Glomerular endothelial cell (primary cell): ENCODE results near the gene G6PC1. TPM values are rescaled to one million over a fixed set of nuclear protein-coding genes. Genes with fewer than 3 reads are reported as not detected.
"Not testable (repeated sequence)": the region's sequence is repeated elsewhere in the genome, so short reads cannot be mapped to it uniquely, and the experiment has no call there.

ENCODE experiments used
- DNase-seq: peaks from one replicate; pipeline ENCODE4 v3.0.0-alpha.2; 2011; ENCODE audit warnings: low read depth, low spot score; ENCODE audit errors: extremely low read depth
- total RNA-seq: library from RNA; depleted of rRNA; stranded (reverse); fragments of >200 nt; gene quantifications from 2 replicates; pipeline ENCODE4 v1.2.3, GENCODE V29; 2015

G6PC1 gene
- total RNA-seq, 1 donor from 2014 or later: not detected

DNA sequence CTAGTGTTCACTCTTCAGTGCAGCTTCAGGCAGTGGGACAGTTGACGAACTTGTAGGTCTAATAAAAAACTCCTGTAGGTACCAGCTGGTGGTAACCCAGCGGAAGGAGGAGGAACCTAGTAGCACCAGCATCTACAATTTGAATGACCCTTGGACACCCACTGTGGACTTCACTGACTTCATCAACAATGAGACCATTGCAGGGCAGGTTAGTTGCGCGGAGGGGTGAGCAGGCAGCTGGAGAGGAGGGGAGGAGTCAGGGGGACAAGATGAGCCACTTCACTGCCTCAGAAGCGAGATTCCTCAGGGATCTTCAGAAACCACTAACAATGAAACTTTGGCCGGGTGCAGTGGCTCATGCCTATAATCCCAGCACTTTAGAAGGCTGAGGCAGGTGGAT, 27.3 kb upstream of the G6PC1 start:
- DNase-seq: no peak

- not testable (repeated sequence) for DNase-seq
Observed at GRCh38 chr17:42873932-42874695, 26.5 kb upstream of the G6PC1 start.

- no peak for DNase-seq
Observed at GRCh38 chr17:42877037-42877436, 23.6 kb upstream of the G6PC1 start.

GRCh38 chr17:42878123-42878880, 22.3 kb upstream of the G6PC1 start:
- DNase-seq: no peak

DNA sequence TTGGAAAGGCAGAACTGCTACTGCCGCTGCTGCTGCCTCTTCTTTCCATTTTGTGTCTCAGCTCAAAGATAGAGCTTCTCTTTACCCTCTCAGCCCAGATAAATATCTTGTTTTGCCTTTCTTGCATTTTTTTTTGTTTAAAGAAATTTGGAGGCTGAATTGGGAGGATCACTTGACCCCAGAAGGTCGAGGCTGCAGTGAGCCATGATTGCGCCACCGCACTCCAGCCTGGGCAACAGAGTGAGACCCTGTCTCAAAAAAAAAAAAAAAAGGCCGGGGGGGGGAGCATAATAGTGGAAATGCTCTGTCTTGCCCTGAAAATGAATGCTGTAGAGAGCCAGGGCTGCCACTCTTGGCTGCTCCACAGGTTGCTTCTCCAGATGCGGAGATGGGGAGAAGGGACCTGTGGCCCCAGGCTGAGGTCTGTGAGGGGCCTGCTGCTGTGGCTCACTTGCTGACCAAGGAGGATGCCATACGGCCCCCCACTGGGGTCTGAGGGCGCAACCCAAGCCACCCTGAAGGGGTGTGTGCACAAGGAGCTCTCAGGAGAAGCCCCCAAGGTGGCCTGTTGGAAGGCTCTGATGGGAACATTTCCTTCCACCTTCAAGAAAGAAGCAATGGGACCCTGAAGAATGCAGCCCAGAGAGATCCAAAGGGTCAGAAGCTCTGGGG, 21.5 kb upstream of the G6PC1 start:
- DNase-seq: no peak

DNA sequence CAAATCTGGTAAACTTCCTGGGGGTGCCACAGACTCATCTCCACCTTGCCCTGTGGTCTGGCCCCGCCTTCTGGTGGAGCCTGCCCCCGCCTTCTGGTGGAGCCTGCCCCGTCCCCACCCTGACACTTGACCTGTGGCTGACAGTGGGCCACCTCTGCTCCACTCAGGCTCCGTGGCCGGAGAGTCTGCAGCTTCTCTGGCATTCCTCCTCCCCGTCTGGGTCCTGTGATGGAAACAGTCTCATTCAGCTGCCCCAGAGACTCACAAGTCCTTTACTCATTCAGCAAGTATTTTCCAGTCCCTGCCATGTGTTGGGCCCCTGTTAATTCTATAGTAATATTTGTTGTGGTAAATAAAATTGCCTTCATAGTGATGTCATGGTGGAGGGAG, 21.0 kb upstream of the G6PC1 start:
- DNase-seq: no peak

DNA sequence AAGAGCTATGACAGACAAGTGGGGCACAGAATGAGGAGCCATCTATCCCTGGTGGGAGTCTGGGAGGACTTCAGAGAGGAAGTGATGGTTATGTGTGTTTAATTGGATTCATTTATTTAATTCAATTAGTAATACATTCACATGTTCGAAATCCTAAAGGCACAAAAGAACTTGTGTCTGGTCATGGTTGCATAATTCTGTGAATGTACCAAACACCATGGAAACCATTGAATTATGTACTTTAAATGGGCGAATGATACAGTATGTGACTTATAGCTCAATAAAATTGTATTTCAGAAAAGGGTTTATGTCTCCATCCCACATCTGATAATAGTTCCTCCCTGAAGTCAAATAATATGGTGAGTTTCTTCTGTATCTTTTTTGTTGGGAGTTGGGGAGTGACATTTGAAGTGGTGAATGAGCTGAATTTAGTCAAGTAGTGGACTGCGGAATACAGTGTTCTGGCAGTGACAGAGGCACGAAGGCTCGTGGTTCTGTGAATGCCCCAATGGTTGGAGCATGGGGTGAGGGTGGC, 19.8 kb upstream of the G6PC1 start:
- DNase-seq: no peak

DNA sequence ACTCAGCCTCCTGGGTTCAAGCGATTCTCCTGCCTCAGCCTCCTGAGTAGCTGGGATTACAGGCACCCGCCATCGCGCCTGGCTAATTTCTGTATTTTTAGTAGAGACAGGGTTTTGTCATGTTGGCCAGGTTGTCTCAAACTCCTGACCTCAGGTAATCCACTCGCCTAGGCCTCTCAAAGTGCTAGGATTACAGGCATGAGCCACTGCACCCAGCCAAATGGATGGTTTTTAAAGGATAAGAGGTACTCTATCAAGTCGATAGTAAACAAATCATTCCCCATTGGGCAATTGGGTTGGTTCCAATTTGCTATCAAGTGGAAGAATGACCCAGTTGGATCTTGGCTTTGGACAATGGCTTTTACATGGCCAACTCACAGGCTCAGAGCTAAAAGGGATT, 18.9 kb upstream of the G6PC1 start:
- not testable (repeated sequence) for DNase-seq

DNA sequence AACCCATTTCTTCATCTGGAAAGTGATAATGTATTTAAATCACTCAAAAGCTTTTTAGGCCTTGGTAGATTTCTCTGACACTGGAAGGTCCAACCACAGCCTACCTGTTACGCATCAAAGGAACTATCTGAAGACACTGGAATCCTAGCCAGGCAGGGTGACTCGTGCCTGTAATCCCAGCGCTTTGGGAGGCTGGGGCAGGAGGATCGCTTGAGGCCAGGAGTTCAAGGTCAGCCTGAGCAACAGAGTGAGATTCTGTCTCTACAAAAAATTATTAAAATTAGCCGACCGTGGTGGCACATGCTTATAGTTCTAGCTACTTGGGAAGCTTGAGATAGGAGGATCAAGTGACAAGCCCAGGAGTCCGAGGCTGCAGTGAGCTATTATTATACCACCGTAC, 18.4 kb upstream of the G6PC1 start:
- DNase-seq: no peak

DNA sequence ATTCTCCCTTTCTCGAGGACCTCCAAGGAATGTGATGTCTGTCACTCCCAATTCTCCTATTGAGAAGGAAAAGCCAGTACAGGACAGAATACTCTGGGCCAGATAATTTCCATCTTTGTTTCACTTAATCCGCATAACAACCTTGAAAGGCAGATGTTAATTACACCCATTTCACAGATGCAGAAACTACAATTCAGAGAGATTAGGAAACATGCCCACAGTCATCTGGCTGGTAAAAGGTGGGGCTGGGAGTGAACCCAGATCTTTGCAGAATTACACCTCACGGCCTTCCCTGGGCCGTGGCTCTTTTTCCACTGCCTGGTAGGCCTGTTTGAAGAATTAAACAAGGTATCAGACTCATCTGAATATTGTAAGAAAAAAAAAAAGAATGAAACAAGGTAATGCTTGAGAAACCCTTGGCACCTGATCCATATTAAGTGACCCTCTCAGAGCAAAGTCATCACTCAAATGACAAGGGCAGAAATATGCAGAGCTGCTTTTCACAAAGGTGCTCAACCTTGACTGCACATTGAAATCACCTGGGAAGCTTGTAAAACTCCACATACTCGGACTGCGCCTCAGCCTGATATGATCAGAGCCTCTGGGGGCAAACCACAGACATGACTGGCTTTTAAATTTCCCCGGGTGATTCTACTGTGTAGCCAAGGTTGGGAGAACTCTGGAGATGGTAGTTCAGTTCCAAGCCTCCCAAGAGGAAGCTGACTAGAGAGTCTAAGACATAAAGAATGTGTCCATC, 16.6 kb upstream of the G6PC1 start:
- no peak for DNase-seq

DNA sequence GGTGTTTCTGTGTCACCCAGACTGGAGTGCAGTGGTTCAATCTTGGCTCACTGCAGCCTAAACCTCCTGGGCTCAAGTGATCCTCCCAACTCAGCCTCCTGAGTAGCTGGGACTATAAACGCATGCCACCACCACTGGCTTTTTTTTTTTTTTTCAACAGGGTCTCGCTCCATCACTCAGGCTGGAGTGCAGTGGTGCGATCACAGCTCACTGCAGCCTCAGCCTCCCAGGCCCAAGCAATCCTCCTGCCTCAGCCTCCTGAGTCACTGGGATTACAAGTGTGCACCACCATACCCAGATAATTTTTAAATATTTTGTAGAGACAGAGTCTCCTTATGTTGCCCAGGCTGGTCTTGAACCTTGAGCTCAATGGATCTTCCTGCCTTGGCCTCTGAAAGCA, 14.8 kb upstream of the G6PC1 start:
- DNase-seq: not testable (repeated sequence)

- no peak for DNase-seq
Observed at GRCh38 chr17:42886283-42887176, 14.1 kb upstream of the G6PC1 start.

DNA sequence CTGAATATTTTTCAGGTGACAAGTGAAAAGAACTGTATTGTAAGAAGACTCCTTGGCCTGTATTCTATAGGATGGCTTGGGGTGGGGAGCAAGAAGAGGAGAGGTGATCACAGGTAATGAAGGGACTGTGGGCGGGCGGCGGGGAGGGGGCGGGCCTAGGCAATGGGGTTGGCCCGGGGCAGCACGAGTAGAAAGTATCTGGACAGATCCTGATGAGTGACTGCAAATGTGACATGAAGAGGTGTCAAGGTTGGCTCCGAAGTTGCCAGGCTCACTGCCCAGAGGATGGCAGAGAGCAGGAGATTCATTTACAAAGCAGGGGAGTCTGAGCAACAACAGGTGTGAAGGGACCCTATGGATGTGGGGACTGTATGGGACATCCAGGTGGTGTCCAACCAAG, 10.8 kb upstream of the G6PC1 start:
- no peak for DNase-seq

GRCh38 chr17:42891539-42892152, 9.0 kb upstream of the G6PC1 start:
- no peak for DNase-seq

DNA sequence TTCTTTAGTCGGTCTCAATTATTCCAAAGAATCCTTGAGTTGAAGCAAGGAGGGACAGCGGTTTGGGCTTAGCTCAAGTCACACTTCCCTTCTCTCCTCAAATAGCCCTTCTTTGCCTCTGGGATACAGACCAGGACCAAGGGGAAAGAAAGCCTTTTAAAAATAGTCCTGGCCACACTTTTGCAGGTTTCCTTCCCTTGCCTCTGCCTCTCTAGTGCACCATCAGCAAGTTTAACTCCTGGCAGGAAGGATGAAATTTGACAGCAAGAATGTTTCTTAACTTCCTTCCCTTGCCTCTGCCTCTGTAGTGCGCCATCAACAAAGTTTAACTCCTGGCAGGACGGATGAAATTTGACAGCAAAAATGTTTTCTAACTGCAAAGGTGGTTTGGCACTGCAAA, 7.2 kb upstream of the G6PC1 start:
- DNase-seq: no peak

- no peak for DNase-seq
Observed at GRCh38 chr17:42894283-42895184, 6.1 kb upstream of the G6PC1 start.

GRCh38 chr17:42895185-42895555, 5.4 kb upstream of the G6PC1 start:
- DNase-seq: peak; percentile 45

DNA sequence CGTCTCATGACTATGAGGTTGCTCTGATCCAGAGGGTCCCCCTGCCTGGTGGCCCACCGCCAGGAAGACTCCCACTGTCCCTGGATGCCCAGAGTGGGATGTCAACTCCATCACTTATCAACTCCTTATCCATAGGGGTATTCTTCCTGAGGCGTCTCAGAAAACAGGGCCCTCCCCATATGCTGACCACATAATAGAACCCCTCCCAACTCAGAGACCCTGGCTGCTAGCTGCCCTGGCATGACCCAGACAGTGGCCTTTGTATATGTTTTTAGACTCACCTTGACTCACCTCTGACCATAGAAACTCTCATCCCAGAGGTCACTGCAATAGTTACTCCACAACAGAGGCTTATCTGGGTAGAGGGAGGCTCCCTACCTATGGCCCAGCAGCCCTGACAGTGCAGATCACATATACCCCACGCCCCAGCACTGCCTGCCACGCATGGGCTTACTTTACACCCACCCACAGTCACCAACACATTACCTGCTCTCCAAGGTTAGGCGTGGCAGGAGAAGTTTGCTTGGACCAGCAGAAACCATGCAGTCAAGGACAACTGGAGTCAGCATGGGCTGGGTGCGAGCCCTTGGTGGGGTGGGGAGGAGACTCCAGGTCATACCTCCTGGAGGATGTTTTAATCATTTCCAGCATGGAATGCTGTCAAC, 2.3 kb upstream of the G6PC1 start:
- DNase-seq: no peak
